Left lung (tissue), 10 donors: ENCODE measurements around the gene PCED1A. TPM values are rescaled to one million over a fixed set of nuclear protein-coding genes. Genes with fewer than 3 reads are reported as not detected.

Experiments used
- ATAC-seq: fragments of 200-7000 bp; cut with Tn5 transposase; one replicate; pipeline ENCODE4 v1.9.1; 2020; ENCODE audit warnings: moderate library complexity
- DNase-seq, 4 donors: peaks; one replicate each; pipeline ENCODE4 v3.0.0-alpha.2; 2013 to 2020
- H3K27ac ChIP-seq, 2 donors: fragments of 200-600 bp; sonication (generic) in 1 of 2; one replicate each; pipeline versions ENCODE4 v1.5.0 to v1.8.0; 2020 to 2021
- H3K27me3 ChIP-seq, 2 donors: fragments of 200-600 bp; sonication (generic) in 1 of 2; one replicate each; pipeline versions ENCODE4 v1.5.0 to v1.8.0; 2020 to 2021
- H3K36me3 ChIP-seq, 2 donors: fragments of 200-600 bp; sonication (generic) in 1 of 2; one replicate each; pipeline versions ENCODE4 v1.5.0 to v1.8.0; 2020 to 2021
- H3K4me1 ChIP-seq, 2 donors: fragments of 200-600 bp; one replicate each; pipeline ENCODE4 v1.8.0; 2021
- H3K4me3 ChIP-seq, 2 donors: fragments of 200-600 bp; sonication (generic) in 1 of 2; one replicate each; pipeline versions ENCODE4 v1.5.0 to v1.8.0; 2020 to 2021; ENCODE audit warnings: mild to moderate bottlenecking in 1 of 2
- H3K9me3 ChIP-seq, 2 donors: fragments of 200-600 bp; sonication (generic) in 1 of 2; one replicate each; pipeline versions ENCODE4 v1.5.0 to v1.8.0; 2020 to 2021
- intact Hi-C, 2 donors: fragments of 100-400 bp; cut with DNase I; formaldehyde crosslinking; loops; one replicate each; pipeline versions ENCODE4 v1.11.2 to v1.14.2; 2022
- polyA plus RNA-seq, 6 donors: library from polyadenylated mRNA; unstranded; fragments of 120-200 nt; gene quantifications; one replicate each; pipeline ENCODE4 v1.2.1, GENCODE V29; 2013; ENCODE audit not compliant: insufficient read length in 6 of 6
- total RNA-seq, 2 donors: library from RNA; stranded (reverse); fragmentation: NEBNext Ultra II Directional; extraction: Animal tissue kit (Norgen Biotek cat#: 25700); gene quantifications; one replicate each; pipeline ENCODE4 v1.2.1, GENCODE V29; 2021
- TF ChIP-seq, protein P1 (sequence below), 2 donors: fragments of 200-600 bp; sonication (generic) in 1 of 2; IDR thresholded peaks; one replicate each; pipeline versions ENCODE4 v1.5.0 to v1.8.0; 2021; ENCODE audit warnings: antibody characterized with exemption in 2 of 2
- donor health status: DM: no; HTN: yes; CAD: no.
- donor health status: DM: no; HTN: no; CAD: no.

Gene PCED1A
- total and polyA plus RNA-seq, 8 donors, result 34.3 to 66.7 (median 55.8) TPM

DNA sequence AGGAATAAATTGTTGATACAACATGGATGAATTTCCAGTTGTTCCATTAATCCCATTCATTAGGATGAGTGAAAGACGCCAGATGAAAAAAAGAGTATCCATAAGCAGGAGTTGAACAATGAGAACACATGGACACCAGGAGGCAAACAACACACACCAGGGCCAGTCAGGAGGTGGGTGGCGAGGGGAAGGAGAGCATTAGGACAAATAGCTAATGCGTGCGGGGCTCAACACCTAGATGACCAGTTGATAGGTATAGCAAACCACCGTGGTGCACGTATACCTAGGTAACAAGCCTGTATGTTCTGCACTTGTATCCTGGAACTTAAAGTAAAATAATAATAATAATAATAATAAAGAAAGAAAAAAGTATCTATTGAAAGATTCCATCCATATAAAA lies 11.1 kb downstream of the PCED1A start:
- no peak for ATAC-seq
- no peak for DNase-seq
- no peak overlapping the region for H3K4me3 ChIP-seq
- peaks cover 6 to 48% of the 10 kb centered on the region in 2 donors for H3K27me3 ChIP-seq
- no peaks in the 10 kb centered on the region for H3K9me3 ChIP-seq
- no peaks in the 10 kb centered on the region for H3K36me3 ChIP-seq
- intact Hi-C loops, result no loop called here
- H3K4me1 ChIP-seq, result peaks cover 3 to 12% of the 10 kb centered on the region in 2 donors
- TF ChIP-seq, protein P1, sequence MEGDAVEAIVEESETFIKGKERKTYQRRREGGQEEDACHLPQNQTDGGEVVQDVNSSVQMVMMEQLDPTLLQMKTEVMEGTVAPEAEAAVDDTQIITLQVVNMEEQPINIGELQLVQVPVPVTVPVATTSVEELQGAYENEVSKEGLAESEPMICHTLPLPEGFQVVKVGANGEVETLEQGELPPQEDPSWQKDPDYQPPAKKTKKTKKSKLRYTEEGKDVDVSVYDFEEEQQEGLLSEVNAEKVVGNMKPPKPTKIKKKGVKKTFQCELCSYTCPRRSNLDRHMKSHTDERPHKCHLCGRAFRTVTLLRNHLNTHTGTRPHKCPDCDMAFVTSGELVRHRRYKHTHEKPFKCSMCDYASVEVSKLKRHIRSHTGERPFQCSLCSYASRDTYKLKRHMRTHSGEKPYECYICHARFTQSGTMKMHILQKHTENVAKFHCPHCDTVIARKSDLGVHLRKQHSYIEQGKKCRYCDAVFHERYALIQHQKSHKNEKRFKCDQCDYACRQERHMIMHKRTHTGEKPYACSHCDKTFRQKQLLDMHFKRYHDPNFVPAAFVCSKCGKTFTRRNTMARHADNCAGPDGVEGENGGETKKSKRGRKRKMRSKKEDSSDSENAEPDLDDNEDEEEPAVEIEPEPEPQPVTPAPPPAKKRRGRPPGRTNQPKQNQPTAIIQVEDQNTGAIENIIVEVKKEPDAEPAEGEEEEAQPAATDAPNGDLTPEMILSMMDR (IDR thresholded peaks at IDR 0.05), result no peak
- no peak overlapping the region for H3K27ac ChIP-seq

DNA sequence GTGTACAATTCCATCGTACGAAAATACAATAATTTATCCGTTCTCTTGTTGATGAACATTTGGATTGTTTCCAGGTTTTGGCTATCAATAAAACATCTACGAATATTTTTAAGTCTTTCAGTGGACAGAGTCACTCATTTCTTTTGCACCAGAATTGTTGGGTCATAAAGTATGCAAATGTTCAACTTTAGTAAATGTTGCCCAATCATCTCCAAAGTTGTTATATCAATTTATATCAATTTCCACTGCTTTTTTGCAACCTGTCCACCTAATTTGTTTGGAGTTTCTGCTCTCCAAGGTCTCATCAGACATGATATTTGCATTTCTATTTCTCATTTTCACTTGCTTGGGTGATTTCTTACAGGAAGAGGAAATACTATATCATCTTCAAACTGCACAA lies 13.8 kb downstream of the PCED1A start:
- ATAC-seq, result no peak
- Histone ChIP-seq H3K4me3 (no peak overlapping the region), H3K4me1 (peaks cover 0 to 5% of the 10 kb centered on the region in 2 donors), H3K27me3 (peaks cover 6 to 54% of the 10 kb centered on the region in 2 donors), H3K9me3 (no peaks in the 10 kb centered on the region), H3K36me3 (no peaks in the 10 kb centered on the region), H3K27ac (no peak overlapping the region)
- TF ChIP-seq, protein P1 (IDR thresholded peaks at IDR 0.05), result no peak
- DNase-seq, result no peak
- intact Hi-C loops, result no loop called here

DNA sequence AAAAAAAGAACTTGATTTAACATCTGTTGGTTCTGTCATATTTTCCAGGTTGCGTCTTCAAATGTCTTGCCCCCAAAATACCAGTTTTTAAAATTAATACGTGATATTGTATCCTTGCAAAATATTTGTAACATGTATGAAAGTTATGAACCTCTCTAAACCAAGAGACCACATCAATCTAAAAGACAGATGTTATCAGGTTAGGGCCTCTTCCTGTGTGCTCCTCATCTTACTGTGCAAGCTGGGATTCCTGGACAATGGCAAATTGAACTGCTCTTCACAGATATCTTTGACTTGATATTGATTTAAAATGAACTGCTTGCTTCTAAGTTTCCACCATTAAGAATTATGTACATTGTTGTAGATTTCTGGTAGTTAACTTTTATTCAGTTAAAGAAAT lies 14.7 kb downstream of the PCED1A start:
- H3K4me3 ChIP-seq, result no peak overlapping the region
- peaks cover 0 to 12% of the 10 kb centered on the region in 2 donors for H3K4me1 ChIP-seq
- peaks cover 10 to 63% of the 10 kb centered on the region in 2 donors for H3K27me3 ChIP-seq
- intact Hi-C loops, result no loop called here
- TF ChIP-seq, protein P1 (IDR thresholded peaks at IDR 0.05), result no peak
- no peak for ATAC-seq
- H3K9me3 ChIP-seq, result no peaks in the 10 kb centered on the region
- DNase-seq, result no peak
- no peak overlapping the region for H3K27ac ChIP-seq
- no peaks in the 10 kb centered on the region for H3K36me3 ChIP-seq

DNA sequence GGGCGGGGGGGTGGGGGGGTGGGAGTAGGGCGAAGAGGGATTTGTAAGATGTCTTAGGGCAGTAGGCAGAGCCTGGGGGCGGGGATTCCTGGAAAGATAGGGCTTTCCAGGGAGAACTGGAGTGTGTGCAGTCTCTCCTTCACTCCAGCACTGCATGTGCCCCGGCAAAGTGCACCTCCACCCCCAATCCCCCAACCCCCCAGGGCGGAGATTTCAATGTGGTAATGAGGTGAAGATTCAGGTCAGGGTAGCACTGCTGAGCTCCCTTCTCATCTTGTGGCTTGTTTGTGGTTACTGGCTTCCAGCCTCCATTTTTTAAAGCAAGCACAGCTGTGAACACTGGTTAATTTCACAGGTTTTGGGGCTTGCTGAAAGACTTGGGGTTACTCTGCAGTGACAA lies 18.4 kb downstream of the PCED1A start:
- no peaks in the 10 kb centered on the region for H3K36me3 ChIP-seq
- no peak for DNase-seq

DNA sequence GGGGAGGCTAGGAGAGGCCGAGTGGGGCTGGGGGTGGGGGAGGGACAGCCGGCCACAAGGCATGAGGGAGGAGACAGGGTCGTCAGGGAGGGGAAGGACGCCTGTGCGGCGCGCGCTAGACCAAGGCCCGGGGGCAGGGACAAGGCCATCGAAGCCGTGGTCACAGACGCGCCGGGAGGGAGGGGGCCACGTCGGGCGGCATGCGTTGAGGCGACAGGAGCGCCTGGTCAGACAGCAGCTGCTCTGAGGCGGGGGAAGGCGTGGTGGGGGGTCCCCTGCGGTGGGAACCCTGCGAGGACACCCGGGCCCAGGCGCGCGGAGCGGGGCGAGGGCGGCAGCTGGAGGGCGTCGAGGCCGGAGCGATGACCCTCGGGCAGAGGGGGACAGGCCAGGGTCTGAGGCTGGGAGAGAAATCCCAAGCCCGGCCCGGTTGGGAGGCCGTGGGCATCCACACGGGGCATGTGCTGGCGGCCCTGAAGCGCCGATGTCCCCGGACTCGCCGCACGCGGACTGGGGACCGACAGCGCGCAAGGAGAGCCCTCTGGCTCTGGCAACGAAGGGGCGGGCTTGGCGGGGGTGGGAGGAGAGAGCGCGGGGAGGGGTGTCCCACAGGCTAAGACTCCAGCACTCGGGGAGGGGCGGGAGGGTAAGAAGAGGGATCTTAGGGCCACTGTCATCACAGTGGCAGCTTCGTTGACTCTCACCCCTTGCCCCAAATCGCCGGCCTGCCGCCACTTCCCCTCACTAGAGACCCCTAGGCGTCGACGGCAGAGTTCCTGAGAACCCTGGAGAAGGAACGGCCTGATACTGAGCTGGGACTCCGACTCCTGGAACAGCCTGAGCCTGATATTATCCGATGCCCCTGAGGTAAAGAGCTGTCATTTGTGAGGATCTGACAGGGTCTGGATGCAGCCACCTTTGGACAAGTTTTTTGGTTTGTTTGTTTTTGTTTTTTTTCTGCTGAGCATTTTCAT lies 19.3 kb downstream of the PCED1A start:
- Histone ChIP-seq H3K36me3 (no peaks in the 10 kb centered on the region), H3K4me1 (peaks cover 0 to 12% of the 10 kb centered on the region in 2 donors), H3K4me3 (no peak overlapping the region), H3K27ac (no peak overlapping the region), H3K27me3 (peaks cover 9 to 43% of the 10 kb centered on the region in 2 donors), H3K9me3 (no peaks in the 10 kb centered on the region)
- TF ChIP-seq, protein P1 (IDR thresholded peaks at IDR 0.05), result no peak
- intact Hi-C loops, result no loop called here
- ATAC-seq (peak; percentile 18), DNase-seq (no peak)

More for the DNA sequence above, 18.4 kb downstream of the PCED1A start:
- no peak for ATAC-seq
- H3K4me1 ChIP-seq, result peaks cover 0 to 12% of the 10 kb centered on the region in 2 donors
- no peaks in the 10 kb centered on the region for H3K9me3 ChIP-seq
- H3K27me3 ChIP-seq, result peaks cover 9 to 51% of the 10 kb centered on the region in 2 donors
- no peak overlapping the region for H3K27ac ChIP-seq
- intact Hi-C loops, result no loop called here
- H3K4me3 ChIP-seq, result no peak overlapping the region
- TF ChIP-seq, protein P1 (IDR thresholded peaks at IDR 0.05), result no peak
